HepG2 (cell line): ENCODE measurements around the gene CCL17. TPM values are rescaled to one million over a fixed set of nuclear protein-coding genes. Genes with fewer than 3 reads are reported as not detected.
"Not testable (repeated sequence)": the region's sequence is repeated elsewhere in the genome, so short reads cannot be mapped to it uniquely, and the experiment has no call there.

Experiments
- ATAC-seq: fragments of 200-7000 bp; cut with Tn5 transposase; 3 replicates; pipeline ENCODE4 v1.9.1; 2020; ENCODE audit warnings: mild to moderate bottlenecking, moderate library complexity
- BruUV-seq: library from RNA; stranded (reverse); fragments of 400-500 nt; replicated peaks from 2 replicates; lab custom pipeline; 2021; lab: Mats Ljungman, UMichigan
- CTCF ChIA-PET: fragments of 300-600 bp; formaldehyde crosslinking; extraction: SDS; loops from one replicate; lab custom pipeline; 2021; ENCODE audit warnings: low total read pairs, inconsistent platforms, low intra/inter-chr PET ratio; lab: Yijun Ruan, JAX
- POLR2A ChIA-PET: fragments of 350-600 bp; sonication (Branson Sonifier 250); formaldehyde crosslinking; loops from one replicate; lab custom pipeline; 2020; ENCODE audit warnings: antibody characterized with exemption, inconsistent platforms; lab: Yijun Ruan, JAX
- DNase-seq: peaks from one replicate; pipeline ENCODE4 v3.0.0-alpha.2; 2015; ENCODE audit warnings: low spot score
- FAIRE-seq: peaks from 3 replicates; lab custom pipeline; 2011; peaks lifted over from hg19 to GRCh38; lab: Jason Lieb, UNC
- H2AFZ ChIP-seq: one replicate; pipeline ENCODE4 v1.6.1; 2011; ENCODE audit warnings: low read length, inconsistent platforms
- H3K27ac ChIP-seq: fragments of 300-600 bp; 3 replicates; pipeline ENCODE4 v1.8.0; 2011; ENCODE audit warnings: mixed run types, mild to moderate bottlenecking, mixed read lengths, low read length, inconsistent platforms; ENCODE audit not compliant: insufficient read depth; ENCODE audit errors: extremely low read length
- H3K27me3 ChIP-seq, 2 experiments: fragments of 200-600 bp in 1 of 2; 2 replicates in 1 of 2; 3 replicates in 1 of 2; pipeline versions ENCODE4 v1.6.0 to v1.8.0; 2011; ENCODE audit warnings: low read length in 2 of 2, mild to moderate bottlenecking in 2 of 2, moderate library complexity in 2 of 2, inconsistent platforms in 1 of 2; ENCODE audit not compliant: insufficient read depth in 2 of 2, control insufficient read depth in 1 of 2
- H3K36me3 ChIP-seq, 2 experiments: fragments of 200-600 bp in 1 of 2; replicated peaks in 1 of 2; 2 replicates in 1 of 2; 3 replicates in 1 of 2; pipeline versions ENCODE4 v1.5.1 to v1.8.0; 2011; ENCODE audit warnings: low read length in 2 of 2, inconsistent platforms in 1 of 2; ENCODE audit not compliant: insufficient read depth in 2 of 2, control insufficient read depth in 1 of 2
- H3K4me1 ChIP-seq: 2 replicates; pipeline ENCODE4 v1.5.1; 2012; ENCODE audit warnings: low read length, inconsistent platforms; ENCODE audit not compliant: insufficient read depth
- H3K4me2 ChIP-seq: 2 replicates; pipeline ENCODE4 v1.6.0; 2011; ENCODE audit warnings: low read depth, low read length, inconsistent platforms
- H3K4me3 ChIP-seq, 3 experiments: fragments of 200-600 bp in 1 of 3; sonication (generic), shearing (Covaris generic) in 1 of 3; replicated peaks in 1 of 3; 2 replicates each; pipeline ENCODE4 v1.5.1; 2011 to 2016; ENCODE audit warnings: low read length in 3 of 3, inconsistent platforms in 2 of 3, low read depth in 2 of 3, mild to moderate bottlenecking in 2 of 3, control low read depth in 1 of 3, mixed read lengths in 1 of 3; ENCODE audit not compliant: insufficient read depth in 1 of 3
- H3K79me2 ChIP-seq: one replicate; pipeline ENCODE4 v1.6.1; 2011; ENCODE audit warnings: low read length, inconsistent platforms; ENCODE audit not compliant: insufficient read depth
- H3K9ac ChIP-seq: 2 replicates; pipeline ENCODE4 v1.6.0; 2011; ENCODE audit warnings: mild to moderate bottlenecking, low read depth, low read length, inconsistent platforms; ENCODE audit not compliant: insufficient read depth
- H3K9me3 ChIP-seq: 2 replicates; pipeline ENCODE4 v1.5.1; 2012; ENCODE audit warnings: mild to moderate bottlenecking, low read length
- H4K20me1 ChIP-seq: 2 replicates; pipeline ENCODE4 v1.6.0; 2011; ENCODE audit warnings: inconsistent platforms, mild to moderate bottlenecking, low read length, moderate library complexity; ENCODE audit not compliant: insufficient read depth
- AGO2 ChIP-seq: fragments of 200-400 bp; formaldehyde crosslinking; optimal IDR thresholded peaks from 2 replicates; pipeline ENCODE3; 2017; ENCODE audit warnings: mild to moderate bottlenecking, low read depth, low read length, moderate library complexity
- RBFOX2 ChIP-seq: fragments of 200-400 bp; formaldehyde crosslinking; IDR thresholded peaks from 2 replicates; pipeline ENCODE4 v1.6.1; 2017; ENCODE audit warnings: low read depth, mild to moderate bottlenecking, low read length
- ZNF460 ChIP-seq: sonication (generic); formaldehyde crosslinking; IDR thresholded peaks from 2 replicates; pipeline ENCODE4 v1.5.1; 2020; ENCODE audit warnings: missing genetic modification reagents, mild to moderate bottlenecking, borderline replicate concordance
- ZNF605 ChIP-seq: sonication (generic); formaldehyde crosslinking; IDR thresholded peaks from 2 replicates; pipeline ENCODE4 v1.8.0; 2022; ENCODE audit warnings: mild to moderate bottlenecking, missing genetic modification reagents
- WGBS: methylation state at CpG from one replicate; pipeline ENCODE4 v1.1.6; 2017; ENCODE audit warnings: low lambda C conversion rate; 5-methylcytosine and 5-hydroxymethylcytosine counted together
- in situ Hi-C: cut with HindIII; loops from 2 replicates; pipeline ENCODE4 v1.10.0; 2017; ENCODE audit warnings: low pct_unique_long_range_greater_than_20kb; ENCODE audit not compliant: extremely low pct_ligation_motif_present
- intact Hi-C: fragments of 100-400 bp; cut with micrococcal nuclease; formaldehyde crosslinking; loops from one replicate; pipeline ENCODE4 v1.10.0; 2022; ENCODE audit not compliant: unreplicated experiment
- polyA plus RNA-seq, 8 experiments: library from polyadenylated mRNA; depleted of rRNA in 3 of 8; stranded (reverse) in 7 of 8; unstranded in 1 of 8; fragments of >200 nt; fragmentation: Illumina TruSeq in 4 of 8; extraction: Trizol in 4 of 8; gene quantifications; 2 replicates each; pipeline versions ENCODE4 v1.2.1 to v1.2.3, GENCODE V29; 2011 to 2016; ENCODE audit warnings: low read depth in 4 of 8, missing spikeins in 1 of 8, mixed read lengths in 1 of 8; ENCODE audit not compliant: insufficient read depth in 1 of 8
- total RNA-seq, 5 experiments: library from RNA; depleted of rRNA; stranded (reverse); fragments of >200 nt; fragmentation: Illumina TruSeq; extraction: Trizol; gene quantifications; 2 replicates each; pipeline ENCODE4 v1.2.3, GENCODE V29; 2016; ENCODE audit warnings: low read depth in 1 of 5
- TF ChIP-seq, protein P1 (sequence below), 2 experiments: sonication (generic) in 1 of 2; formaldehyde crosslinking in 1 of 2; IDR thresholded peaks; 2 replicates each; pipeline versions ENCODE4 v1.4.0 to v1.6.1; 2018 to 2020; ENCODE audit warnings: missing genetic modification reagents in 2 of 2, borderline replicate concordance in 1 of 2, low read depth in 1 of 2, mild to moderate bottlenecking in 1 of 2, missing biosample characterization in 1 of 2

Gene CCL17
- total and polyA plus RNA-seq, 2 of the 13 experiments (the other 11 are each of a cell fraction or from before 2014, with no cell fraction given) = not detected

DNA sequence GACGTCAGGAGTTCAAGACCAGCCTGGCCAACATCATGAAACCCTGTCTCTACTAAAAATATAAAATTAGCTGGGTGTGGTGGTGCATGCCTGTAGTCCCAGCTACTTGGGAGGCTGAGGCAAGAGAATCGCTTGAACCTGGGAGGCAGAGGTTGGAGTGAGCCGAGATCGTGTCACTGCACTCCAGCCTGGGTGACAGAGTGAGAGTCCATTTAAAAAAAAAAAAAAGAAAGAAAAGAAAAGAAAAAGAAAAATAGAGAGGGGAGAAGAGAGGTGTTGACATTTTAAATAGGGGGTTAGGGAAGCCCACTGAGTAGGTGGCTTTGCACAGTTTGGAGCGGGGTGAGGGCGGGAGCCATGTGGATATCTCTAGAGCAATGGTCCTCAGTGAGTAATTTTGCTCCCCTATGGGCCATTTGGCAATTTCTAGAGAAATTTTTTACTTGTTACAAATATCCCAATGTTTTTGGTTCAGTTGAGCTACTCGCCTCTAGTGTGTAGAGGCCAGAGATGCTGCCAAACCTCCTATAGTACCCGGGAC, 29.6 kb upstream of the CCL17 start:
- Histone ChIP-seq H3K36me3 (peaks cover 11 to 25% of the 10 kb centered on the region in 2 experiments), H3K4me2 (peak overlapping the region; percentile 98), H3K79me2 (peaks cover 55% of the 10 kb centered on the region), H3K27ac (peak overlapping the region; percentile 99), H3K4me1 (peaks cover 78% of the 10 kb centered on the region)
- DNase-seq, ATAC-seq, H3K4me3 ChIP-seq, FAIRE-seq, BruUV-seq, CTCF ChIA-PET, H4K20me1 ChIP-seq, H3K9ac ChIP-seq, H2AFZ ChIP-seq, H3K9me3 ChIP-seq, H3K27me3 ChIP-seq, intact Hi-C loops: not testable (repeated sequence)
- 93% methylated on average over 8 of the region's 8 CpGs for WGBS
- POLR2A ChIA-PET = interaction anchor here (3.2 to 7.7 kb wide), 2 partner anchors 43 to 72 kb away, joined by 39 to 303 read pairs; no protein-coding TSS in a partner anchor
- TF ChIP-seq AGO2 (peak; percentile 20), ZNF460 (CRISPR knock-in tag) (peak; percentile 38; the same call in 1 of the 2 replicates), RBFOX2 (peak; percentile 42; the same call in 1 of the 2 replicates), ZNF605 (CRISPR knock-in tag) (0 out of 2 replicates have a peak, but pooled peaks have one; percentile 52)
- TF ChIP-seq, protein P1, sequence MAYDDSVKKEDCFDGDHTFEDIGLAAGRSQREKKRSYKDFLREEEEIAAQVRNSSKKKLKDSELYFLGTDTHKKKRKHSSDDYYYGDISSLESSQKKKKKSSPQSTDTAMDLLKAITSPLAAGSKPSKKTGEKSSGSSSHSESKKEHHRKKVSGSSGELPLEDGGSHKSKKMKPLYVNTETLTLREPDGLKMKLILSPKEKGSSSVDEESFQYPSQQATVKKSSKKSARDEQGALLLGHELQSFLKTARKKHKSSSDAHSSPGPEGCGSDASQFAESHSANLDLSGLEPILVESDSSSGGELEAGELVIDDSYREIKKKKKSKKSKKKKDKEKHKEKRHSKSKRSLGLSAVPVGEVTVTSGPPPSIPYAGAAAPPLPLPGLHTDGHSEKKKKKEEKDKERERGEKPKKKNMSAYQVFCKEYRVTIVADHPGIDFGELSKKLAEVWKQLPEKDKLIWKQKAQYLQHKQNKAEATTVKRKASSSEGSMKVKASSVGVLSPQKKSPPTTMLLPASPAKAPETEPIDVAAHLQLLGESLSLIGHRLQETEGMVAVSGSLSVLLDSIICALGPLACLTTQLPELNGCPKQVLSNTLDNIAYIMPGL (CRISPR knock-in tag; IDR thresholded peaks at IDR 0.05; ENCODE audit: borderline replicate concordance in 1 of 2, low read depth in 1 of 2) = 0 out of 4 replicates have a peak, but pooled peaks of 1 of the 2 experiments have one; percentile 1
- in situ Hi-C loops = loop anchor here (5.0 kb wide), 1 partner anchor 73 kb away; no protein-coding TSS in a partner anchor
